Fibroblast of skin of abdomen (primary cell): ENCODE results near the gene TUBGCP5. TPM values are rescaled to one million over a fixed set of nuclear protein-coding genes. Genes with fewer than 3 reads are reported as not detected.
A peak's percentile ranks its signal among the peaks of the same experiment; 100 is the strongest.
"Not testable (repeated sequence)": the region's sequence is repeated elsewhere in the genome, so short reads cannot be mapped to it uniquely, and the experiment has no call there.

Source experiments
- DNase-seq: peaks from one replicate; pipeline ENCODE4 v3.0.0-alpha.2; 2013
- polyA plus RNA-seq, 2 experiments: library from polyadenylated mRNA; unstranded; fragments of 120-200 nt; gene quantifications; one replicate each; pipeline ENCODE4 v1.2.1, GENCODE V29; 2013; ENCODE audit not compliant: insufficient read length in 2 of 2

The TUBGCP5 gene
- polyA plus RNA-seq (2013, experiment 1 of 2; ENCODE audit: insufficient read length): 11.3 TPM
- 12.1 TPM for polyA plus RNA-seq (2013, experiment 2 of 2; ENCODE audit: insufficient read length)

DNA sequence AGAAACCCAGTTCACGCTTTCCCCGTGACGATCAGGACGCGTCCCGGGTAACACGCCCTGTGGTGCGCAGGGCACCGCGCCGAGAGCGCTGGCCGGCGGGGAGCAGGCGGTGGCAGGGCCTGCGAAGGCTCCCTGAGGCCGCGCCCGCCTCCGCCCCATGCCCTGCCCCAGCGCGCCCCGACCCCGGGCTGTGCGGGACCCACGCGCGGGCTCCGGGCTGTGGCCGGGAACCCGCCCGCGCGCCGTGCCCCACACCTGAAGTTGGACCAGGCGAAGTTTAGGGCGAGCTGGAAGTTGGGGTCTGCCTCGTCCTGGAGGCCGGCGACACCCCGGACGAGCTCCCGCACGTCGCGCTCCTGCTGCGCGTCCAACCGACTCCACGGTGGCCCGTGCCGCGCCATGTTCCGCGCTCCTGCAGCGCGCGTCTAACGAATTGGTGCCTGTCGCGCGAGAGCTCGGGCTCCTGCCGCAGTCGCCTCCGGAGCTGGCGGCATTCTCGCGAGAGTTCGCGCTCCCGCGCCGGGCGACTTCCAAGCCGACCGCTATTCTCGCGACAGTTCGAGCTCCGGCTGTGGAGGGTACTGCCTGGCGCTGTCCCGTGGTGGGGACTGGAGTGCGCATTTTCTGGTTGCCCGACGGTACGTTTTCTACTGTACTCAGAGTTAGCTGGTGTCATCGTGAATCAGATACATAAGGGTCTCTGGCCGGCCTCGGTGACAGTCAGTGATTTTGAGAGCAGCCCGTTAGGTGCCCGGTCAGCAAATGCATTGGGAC lies at the start of gene TUBGCP5:
Gene TUBGCP5 (minus strand): TSS at position 427 of the 774 bp plus-strand sequence. CDS start 26 bp downstream, at position 401.
- DNase-seq: peak; percentile 98

DNA sequence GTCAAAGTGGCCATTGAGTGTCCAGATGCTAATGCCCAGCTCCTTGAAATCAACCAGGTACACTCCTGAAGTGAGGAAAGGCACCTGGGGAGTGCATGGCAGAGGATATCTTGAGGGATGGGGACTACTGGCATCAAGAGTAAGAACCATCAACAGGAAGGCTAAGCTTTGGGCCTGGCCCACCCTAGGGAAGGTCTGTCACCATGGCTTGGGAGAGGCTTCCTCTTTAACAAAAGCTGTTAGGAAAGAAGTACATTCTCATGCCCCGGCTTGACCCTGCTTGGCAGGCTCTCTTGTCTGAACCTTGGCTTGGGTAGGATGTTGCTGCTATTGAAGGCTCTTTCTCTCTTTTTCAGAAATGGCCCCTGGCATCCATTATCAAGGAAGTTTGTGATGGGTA lies 43.7 kb upstream of the TUBGCP5 start:
- DNase-seq: no peak

GRCh38 chr15:23081996-23082737 lies 42.8 kb upstream of the TUBGCP5 start:
- DNase-seq: not testable (repeated sequence)

DNA sequence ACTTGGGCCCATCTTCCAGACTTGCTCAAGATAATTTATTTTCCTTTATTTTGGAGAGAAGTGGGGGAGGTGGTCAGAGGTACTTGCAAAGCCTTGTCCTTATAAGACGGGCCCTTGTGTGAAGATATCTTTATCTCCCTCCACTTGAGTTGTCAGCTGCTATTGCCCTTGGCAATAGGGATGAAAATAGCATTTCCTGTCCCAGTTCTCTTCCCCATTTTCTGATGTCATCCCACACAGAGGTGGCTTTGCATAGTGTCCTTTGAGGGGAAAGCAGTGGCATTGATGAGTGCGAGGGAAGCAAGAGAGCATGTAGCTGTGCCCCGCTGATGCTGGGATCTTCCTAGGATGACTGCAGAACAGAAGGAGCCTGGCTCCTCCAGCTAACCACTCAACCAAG lies 41.9 kb upstream of the TUBGCP5 start:
- DNase-seq: no peak

DNA sequence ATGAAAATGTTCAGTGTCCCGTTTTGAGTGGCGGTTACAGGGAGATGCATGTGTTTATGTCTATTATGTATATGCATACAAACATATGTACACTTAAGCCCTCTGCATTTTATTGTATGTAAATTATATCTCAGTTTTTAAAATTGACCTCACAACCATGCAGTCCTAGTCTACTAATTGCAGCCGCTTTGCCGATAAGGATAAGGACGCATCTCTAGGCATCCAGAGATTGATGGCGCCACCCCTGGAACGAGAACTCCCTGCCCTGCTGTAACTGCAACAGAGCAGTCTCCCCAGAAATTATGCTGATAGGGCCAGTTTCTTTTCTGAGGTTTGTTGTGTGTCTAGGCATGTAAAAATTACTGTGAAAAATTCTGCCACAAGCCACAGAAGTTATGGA lies 40.4 kb upstream of the TUBGCP5 start:
- DNase-seq: no peak

DNA sequence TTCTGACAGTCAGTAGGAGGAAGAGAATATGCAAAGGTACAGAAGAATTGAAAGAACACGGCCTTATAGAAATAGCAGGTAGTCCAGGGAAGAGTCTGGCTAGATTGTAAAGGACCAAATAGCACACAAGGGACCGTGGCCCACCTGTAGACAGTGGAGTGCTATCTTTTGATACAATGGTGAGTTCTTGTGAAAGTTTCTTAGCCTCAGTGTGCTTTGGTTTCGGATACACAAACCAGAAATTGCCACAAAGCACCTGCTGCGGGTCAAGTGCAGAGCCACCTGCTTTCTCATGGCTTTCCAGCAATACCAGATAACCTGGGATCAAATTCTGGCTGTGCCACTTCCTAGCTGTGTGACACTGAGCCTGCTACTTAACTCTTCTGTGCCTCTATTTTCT lies 36.6 kb upstream of the TUBGCP5 start:
- no peak for DNase-seq

DNA sequence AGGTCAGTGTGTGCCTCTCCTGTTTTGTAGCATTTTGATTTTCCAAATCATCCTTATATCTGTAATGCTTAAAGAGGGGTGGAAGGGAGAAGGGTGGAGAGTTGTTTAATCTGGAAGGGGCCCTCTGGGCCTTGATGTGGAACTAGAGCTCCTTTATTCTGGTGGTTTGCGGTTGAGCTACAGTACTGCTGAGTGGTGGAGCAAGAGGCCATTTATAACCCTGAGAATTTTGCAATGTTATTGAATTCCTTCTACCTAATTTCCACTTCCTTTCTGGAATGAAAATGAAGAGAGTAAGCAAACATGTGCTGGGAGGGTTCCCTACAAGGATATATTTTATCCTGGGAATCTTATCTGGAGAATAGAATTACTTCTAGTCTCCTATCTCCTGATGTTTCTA lies 35.3 kb upstream of the TUBGCP5 start:
- DNase-seq: no peak

DNA sequence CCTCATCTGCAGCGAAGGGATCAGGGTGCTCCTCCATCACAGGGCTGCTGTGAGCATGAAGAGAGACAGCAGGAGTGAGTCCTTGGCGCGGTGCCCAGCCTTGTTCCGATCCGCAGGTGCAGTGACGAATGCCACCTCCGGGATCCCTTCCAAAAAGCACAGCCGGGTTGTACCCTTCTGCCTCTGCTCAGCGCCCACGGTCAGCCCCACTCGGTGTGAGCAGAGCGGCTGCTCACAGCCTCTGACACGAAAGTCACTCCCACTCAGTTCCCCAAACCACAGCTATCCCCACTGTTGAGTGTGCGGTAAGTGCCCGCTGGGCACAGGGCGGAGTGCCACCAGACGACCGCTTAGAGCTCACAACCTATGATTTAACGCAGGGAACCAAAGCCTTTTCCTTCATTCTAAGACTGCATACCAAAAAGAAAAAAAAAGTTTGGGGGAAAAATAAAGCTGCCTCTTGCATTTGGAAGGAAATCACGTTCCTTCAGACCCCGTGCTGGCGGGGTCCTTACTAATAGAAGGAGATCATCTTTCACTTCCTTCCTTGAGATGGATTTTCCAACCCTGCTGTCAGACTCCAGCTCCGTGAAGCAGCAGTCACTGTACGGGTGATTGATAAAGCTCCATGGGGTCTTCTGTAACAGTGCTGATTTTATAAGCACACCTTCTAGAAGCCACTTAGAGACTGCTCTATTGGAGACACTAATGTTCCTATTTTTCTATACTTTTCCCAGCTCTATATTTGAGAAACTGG lies 34.7 kb upstream of the TUBGCP5 start:
- DNase-seq: no peak

GRCh38 chr15:23072633-23073032 lies 33.3 kb upstream of the TUBGCP5 start:
- DNase-seq: no peak

DNA sequence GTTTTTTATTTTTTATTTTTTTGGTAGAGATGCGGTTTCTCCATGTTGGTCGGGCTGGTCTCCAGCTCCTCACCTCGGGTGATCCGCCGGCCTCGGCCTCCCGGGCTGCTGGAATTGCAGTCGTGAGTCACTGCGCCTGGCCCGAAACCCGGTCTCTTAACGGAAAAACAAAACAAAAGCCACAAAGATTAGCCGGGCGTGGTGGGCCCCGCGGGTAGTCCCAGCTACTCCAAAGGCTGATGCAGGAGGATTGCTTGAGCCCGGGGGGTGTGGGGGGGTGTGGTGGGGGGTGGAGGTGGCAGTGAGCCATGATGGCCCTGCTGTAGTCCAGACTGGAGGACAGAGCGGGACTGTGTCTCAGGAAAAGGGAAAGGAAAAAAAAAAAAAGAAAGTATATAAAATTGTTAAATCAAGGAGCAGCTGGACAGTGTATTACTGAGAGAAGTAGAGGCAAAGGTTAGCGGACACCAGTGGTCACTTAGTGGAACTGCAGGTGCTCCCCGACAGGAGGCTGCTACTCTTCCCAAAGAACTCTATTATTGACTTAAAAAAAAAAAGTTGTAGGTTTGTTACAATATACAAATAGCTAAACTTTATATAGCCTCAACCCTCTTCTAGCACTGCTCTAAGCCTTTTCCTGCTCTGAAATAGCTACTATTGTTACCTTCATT lies 30.3 kb upstream of the TUBGCP5 start:
- DNase-seq: no peak

DNA sequence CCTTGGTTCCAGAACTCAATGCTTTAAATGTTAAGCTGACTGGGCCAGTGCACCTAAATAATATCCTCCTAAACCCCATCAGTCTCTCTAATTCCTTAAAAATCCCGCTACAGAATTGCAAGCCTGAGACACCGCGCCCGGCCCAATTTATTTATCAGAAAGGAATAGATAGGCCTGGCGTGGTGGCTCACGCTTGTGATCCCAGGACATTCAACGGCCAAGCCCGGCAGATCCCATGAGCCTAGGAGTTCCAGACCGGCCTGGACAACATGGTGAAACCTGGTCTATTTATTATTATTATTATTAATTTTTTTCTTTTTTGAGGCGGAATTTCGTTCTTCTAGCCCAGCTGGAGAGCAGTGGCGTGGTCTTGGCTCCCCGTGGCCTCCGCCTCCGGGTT lies 28.0 kb upstream of the TUBGCP5 start:
- no peak for DNase-seq

DNA sequence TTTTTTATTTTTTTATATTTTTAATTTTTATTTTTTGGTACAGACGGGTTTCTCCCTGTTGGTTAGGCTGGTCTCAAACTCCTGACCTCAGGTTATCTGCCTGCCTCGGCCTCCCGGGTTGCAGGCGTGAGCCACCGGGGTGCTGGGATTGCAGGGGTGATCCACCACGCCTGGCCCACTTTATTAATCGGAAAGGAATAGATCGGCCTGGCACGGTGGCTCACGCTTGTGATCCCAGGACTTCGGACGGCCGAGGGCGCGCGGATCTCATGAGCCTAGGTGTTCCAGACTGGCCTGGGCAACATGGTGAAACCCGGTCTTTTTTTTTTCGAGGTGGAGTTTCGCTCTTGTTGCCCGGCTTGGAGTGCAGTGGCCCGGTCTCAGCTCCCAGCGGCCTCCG lies 26.5 kb upstream of the TUBGCP5 start:
- DNase-seq: no peak

DNA sequence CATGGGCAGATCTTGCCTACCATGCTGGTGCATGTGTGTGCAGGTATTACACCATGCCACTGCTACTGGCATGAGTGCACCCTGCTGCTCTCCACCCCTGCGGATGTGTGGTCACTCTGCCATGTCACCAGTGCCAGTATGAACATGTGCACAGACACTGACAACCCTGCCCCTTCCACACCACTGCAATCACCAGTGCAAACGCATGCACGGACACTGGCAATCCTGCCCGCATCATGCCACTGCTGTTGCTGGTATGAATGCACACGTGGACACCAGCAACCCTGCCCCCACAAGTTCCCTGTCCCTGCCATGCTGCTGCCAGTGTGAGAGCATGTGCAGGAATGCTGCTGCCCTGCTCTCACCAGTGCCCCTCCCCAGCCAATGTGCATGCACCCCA lies 24.8 kb upstream of the TUBGCP5 start:
- DNase-seq: no peak

- DNase-seq: no peak
These were observed 18.3 kb upstream of the TUBGCP5 start for GRCh38 chr15:23057707-23058106.

DNA sequence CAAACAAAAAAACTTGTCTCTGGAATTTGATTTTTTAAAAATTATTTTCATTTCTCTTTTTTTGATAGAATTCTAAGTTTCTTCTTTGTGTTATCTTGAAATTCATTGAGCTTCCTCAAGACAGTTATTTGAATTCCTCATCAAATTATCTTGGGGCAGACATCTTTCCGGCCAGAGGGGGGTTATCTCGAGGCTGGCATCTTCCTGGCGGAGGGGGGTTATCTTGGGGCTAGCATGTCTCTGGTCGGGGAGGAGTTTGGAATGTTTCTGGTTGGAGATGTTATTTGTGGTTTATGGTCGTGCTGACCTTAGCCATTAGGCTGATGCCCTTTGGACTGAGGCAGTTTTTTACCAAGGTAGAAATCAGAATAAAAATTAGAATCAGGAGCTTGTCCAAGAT lies 15.9 kb upstream of the TUBGCP5 start:
- DNase-seq: no peak

GRCh38 chr15:23052522-23052921 lies 13.2 kb upstream of the TUBGCP5 start:
- DNase-seq: no peak

DNA sequence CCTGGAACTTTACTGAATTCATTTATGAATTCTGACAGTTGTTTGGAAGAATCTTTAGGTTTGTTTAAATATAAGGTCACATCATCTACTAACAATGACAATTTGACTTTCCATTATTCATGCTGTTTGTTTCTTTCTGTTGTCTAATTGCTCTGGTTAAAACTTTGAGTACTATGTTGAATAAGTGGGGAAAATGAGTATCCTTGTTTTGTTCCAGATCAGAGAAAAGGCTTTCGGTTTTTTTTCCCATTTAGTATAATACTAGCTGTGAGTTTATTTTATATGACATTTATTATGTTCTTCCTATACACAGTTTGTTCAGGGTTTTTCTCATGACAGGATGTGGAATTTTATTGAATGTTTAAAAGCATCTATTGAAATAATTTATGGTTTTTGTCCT lies 11.3 kb upstream of the TUBGCP5 start:
- DNase-seq: no peak

- DNase-seq: no peak
These were observed 10.7 kb upstream of the TUBGCP5 start for GRCh38 chr15:23049984-23050628.

DNA sequence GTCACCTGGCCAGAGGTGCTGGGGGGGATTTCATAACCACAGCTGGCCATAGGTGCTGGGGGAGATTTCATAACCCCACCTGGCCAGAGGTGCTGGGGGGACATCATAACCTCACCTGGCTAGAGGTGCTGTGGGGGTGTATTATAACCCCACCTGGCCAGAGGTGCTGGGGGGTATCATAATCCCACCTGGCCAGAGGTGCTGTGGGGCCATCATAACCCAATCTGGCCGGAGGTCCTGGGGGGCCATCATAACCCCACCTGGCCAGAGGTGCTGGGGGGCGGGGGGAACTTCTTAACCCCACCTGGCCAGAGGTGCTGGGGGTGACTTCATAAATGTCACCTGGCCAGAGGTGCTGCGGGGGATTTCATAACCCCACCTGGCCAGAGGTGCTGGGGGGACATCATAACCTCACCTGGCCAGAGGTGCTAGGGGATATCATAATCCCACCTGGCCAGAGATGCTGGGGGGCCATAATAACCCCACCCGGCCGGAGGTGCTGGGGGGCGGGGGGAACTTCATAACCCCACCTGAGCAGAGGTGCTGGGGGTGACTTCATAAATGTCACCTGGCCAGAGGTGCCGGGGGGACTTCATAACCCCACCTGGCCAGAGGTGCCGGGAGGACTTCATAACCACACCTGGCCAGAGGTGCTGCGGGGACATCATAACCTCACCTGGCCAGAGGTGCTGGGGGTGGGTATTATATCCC lies 9.4 kb upstream of the TUBGCP5 start:
- not testable (repeated sequence) for DNase-seq

DNA sequence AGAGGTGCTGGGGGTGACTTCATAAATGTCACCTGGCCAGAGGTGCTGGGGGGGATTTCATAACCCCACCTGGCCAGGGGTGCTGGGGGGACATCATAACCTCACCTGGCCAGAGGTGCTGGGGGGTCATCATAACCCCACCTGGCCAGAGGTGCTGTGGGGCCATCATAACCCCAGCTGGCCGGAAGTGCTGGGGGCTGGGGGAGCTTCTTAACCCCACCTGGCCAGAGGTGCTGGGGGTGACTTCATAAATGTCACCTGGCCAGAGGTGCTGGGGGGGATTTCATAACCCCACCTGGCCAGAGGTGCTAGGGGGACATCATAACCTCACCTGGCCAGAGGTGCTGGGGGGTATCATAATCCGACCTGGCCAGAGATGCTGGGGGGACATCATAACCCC lies 4.6 kb upstream of the TUBGCP5 start:
- DNase-seq: not testable (repeated sequence)

GRCh38 chr15:23043535-23043934 lies 4.2 kb upstream of the TUBGCP5 start:
- DNase-seq: not testable (repeated sequence)
